ENCODE measurements around the gene GNG5.

DNA sequence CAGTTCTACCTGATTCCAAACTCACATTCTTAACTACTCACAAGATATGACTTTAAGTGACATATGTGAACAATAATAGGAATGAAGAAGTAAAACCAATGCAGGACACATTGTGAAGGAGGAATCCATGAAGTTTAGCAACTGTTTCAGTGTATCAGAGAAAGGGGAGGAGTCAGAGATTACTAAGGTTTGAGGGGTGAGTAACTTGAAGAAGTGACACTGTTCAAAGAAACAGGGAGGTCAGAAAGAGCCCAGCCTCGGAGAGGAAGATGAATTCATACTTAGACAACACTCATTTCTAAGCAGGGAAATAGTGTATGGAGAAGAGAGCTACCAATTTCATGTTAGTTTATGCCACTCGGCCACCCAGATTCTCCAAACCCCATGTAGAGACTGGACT lies 55.5 kb downstream of the GNG5 start:
- TF ChIP-seq IRF2 (CRISPR knock-in tag; IDR thresholded peaks at IDR 0.05; ENCODE audit: borderline replicate concordance, low read depth): no peak
- TF ChIP-seq, protein P1, sequence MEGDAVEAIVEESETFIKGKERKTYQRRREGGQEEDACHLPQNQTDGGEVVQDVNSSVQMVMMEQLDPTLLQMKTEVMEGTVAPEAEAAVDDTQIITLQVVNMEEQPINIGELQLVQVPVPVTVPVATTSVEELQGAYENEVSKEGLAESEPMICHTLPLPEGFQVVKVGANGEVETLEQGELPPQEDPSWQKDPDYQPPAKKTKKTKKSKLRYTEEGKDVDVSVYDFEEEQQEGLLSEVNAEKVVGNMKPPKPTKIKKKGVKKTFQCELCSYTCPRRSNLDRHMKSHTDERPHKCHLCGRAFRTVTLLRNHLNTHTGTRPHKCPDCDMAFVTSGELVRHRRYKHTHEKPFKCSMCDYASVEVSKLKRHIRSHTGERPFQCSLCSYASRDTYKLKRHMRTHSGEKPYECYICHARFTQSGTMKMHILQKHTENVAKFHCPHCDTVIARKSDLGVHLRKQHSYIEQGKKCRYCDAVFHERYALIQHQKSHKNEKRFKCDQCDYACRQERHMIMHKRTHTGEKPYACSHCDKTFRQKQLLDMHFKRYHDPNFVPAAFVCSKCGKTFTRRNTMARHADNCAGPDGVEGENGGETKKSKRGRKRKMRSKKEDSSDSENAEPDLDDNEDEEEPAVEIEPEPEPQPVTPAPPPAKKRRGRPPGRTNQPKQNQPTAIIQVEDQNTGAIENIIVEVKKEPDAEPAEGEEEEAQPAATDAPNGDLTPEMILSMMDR (IDR thresholded peaks at IDR 0.05): no peak
- TF ChIP-seq, protein P2, sequence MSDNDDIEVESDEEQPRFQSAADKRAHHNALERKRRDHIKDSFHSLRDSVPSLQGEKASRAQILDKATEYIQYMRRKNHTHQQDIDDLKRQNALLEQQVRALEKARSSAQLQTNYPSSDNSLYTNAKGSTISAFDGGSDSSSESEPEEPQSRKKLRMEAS (CRISPR knock-in tag; IDR thresholded peaks at IDR 0.05): no peak
- TF ChIP-seq SP1 (CRISPR knock-in tag; conservative IDR thresholded peaks at IDR 0.05): no peak
- no peak for TF ChIP-seq ZNF121 (CRISPR knock-in tag; IDR thresholded peaks at IDR 0.05)
- TF ChIP-seq NR2C2 (CRISPR knock-in tag; IDR thresholded peaks at IDR 0.05): no peak
- TF ChIP-seq, protein P3, sequence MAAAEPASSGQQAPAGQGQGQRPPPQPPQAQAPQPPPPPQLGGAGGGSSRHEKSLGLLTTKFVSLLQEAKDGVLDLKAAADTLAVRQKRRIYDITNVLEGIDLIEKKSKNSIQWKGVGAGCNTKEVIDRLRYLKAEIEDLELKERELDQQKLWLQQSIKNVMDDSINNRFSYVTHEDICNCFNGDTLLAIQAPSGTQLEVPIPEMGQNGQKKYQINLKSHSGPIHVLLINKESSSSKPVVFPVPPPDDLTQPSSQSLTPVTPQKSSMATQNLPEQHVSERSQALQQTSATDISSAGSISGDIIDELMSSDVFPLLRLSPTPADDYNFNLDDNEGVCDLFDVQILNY (CRISPR knock-in tag; IDR thresholded peaks at IDR 0.05): no peak
- TF ChIP-seq ZNF232 (CRISPR knock-in tag; IDR thresholded peaks at IDR 0.05): no peak
- no peak for TF ChIP-seq ZNF317 (CRISPR knock-in tag; IDR thresholded peaks at IDR 0.05; ENCODE audit: borderline replicate concordance, low read depth)
- TF ChIP-seq, protein P4, sequence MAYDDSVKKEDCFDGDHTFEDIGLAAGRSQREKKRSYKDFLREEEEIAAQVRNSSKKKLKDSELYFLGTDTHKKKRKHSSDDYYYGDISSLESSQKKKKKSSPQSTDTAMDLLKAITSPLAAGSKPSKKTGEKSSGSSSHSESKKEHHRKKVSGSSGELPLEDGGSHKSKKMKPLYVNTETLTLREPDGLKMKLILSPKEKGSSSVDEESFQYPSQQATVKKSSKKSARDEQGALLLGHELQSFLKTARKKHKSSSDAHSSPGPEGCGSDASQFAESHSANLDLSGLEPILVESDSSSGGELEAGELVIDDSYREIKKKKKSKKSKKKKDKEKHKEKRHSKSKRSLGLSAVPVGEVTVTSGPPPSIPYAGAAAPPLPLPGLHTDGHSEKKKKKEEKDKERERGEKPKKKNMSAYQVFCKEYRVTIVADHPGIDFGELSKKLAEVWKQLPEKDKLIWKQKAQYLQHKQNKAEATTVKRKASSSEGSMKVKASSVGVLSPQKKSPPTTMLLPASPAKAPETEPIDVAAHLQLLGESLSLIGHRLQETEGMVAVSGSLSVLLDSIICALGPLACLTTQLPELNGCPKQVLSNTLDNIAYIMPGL (CRISPR knock-in tag; IDR thresholded peaks at IDR 0.05): no peak
- no peak for TF ChIP-seq NR3C1 (CRISPR knock-in tag; conservative IDR thresholded peaks at IDR 0.05; ENCODE audit: low read depth)
